Subcutaneous abdominal adipose tissue (tissue), 5 donors: ENCODE results near the gene PKN2.
"Not testable (repeated sequence)": the region's sequence is repeated elsewhere in the genome, so short reads cannot be mapped to it uniquely, and the experiment has no call there.

ENCODE experiments used
- H3K27ac ChIP-seq: one replicate; pipeline ENCODE4 v1.7.0; 2013; ENCODE audit warnings: low read depth, mild to moderate bottlenecking, inconsistent platforms, low read length, moderate library complexity
- H3K27me3 ChIP-seq, 5 donors: one replicate each; pipeline ENCODE4 v1.7.0; 2013; ENCODE audit warnings: low read length in 5 of 5, inconsistent platforms in 1 of 5; ENCODE audit not compliant: control insufficient read depth in 5 of 5, insufficient read depth in 4 of 5
- H3K36me3 ChIP-seq, 5 donors: one replicate each; pipeline ENCODE4 v1.7.0; 2013; ENCODE audit warnings: low read length in 5 of 5; ENCODE audit not compliant: control insufficient read depth in 5 of 5, insufficient read depth in 5 of 5
- H3K4me1 ChIP-seq, 5 donors: one replicate each; pipeline ENCODE4 v1.7.0; 2013; ENCODE audit warnings: low read length in 5 of 5, mild to moderate bottlenecking in 3 of 5, moderate library complexity in 1 of 5; ENCODE audit not compliant: control insufficient read depth in 5 of 5, insufficient read depth in 5 of 5
- H3K4me3 ChIP-seq, 5 donors: one replicate each; pipeline ENCODE4 v1.7.0; 2013; ENCODE audit warnings: low read length in 5 of 5, low read depth in 1 of 5
- H3K9ac ChIP-seq, 5 donors: one replicate each; pipeline ENCODE4 v1.7.0; 2013; ENCODE audit warnings: low read length in 5 of 5, mild to moderate bottlenecking in 4 of 5, moderate library complexity in 3 of 5
- H3K9me3 ChIP-seq, 5 donors: one replicate each; pipeline ENCODE4 v1.7.0; 2013; ENCODE audit warnings: low read length in 5 of 5; ENCODE audit not compliant: control insufficient read depth in 5 of 5
- donor health status: healthy.
- donor health status: healthy.
- donor health status: healthy.
- donor health status: healthy.
- donor health status: healthy.

The PKN2 gene

GRCh38 chr1:88880717-88881116 is 196.6 kb downstream of the PKN2 start:
- peaks cover 0 to 13% (median 7%) of the 10 kb centered on the region in 5 donors for H3K4me1 ChIP-seq
- H3K36me3 ChIP-seq: peaks cover 18 to 62% (median 23%) of the 10 kb centered on the region in 5 donors
- not testable (repeated sequence) for H3K27me3 ChIP-seq, H3K9ac ChIP-seq, H3K27ac ChIP-seq, H3K9me3 ChIP-seq, H3K4me3 ChIP-seq

DNA sequence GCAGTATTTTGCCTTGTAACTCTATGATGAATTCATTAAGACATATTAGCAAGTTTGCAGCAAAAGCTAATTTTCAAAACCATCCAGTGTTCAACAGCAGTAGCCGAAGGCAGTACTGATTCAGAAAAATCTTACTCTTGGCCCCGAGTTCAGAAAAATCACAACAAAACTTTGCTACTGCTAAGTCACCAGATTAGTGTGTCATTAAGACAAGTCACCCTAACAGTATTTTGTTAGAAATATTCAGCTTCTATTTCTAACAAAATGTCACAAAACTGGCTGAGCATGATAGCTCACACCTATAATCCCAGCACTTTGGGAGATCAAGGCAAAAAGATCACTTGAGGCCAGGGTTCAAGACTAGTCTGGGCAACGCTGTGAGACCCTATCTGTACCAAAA is 199.1 kb downstream of the PKN2 start:
- Histone ChIP-seq H3K4me3 (no peak overlapping the region), H3K27ac (no peak overlapping the region), H3K4me1 (peaks cover 0 to 7% (median 2%) of the 10 kb centered on the region in 5 donors), H3K27me3 (no peaks in the 10 kb centered on the region), H3K9ac (no peak overlapping the region), H3K9me3 (no peaks in the 10 kb centered on the region), H3K36me3 (peaks cover 30 to 74% (median 35%) of the 10 kb centered on the region in 5 donors)
